ENCODE data around the gene AGAP1.

Gene AGAP1

DNA sequence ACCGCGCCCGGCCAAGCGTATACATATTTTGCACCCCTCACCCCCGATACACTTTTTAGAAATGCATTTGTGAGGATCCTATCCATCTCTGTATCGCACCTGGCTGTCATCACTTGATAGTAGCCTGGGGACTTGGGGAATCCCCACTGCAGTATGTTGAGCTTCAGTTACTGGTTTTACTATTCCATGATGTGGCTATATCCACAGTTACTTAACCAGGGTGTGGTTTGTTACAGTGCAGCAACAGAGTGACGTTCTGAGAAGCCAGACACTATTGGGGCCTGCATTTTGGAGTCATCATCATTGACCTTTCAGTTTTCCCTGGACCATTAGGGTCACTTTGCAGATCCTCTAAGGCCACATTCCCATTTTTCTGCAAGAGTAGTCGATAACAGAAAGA lies 212.7 kb downstream of the AGAP1 start:
- DNase-seq (ENCODE audit: low read depth in 2 of 3, low spot score in 1 of 3) = no peak

DNA sequence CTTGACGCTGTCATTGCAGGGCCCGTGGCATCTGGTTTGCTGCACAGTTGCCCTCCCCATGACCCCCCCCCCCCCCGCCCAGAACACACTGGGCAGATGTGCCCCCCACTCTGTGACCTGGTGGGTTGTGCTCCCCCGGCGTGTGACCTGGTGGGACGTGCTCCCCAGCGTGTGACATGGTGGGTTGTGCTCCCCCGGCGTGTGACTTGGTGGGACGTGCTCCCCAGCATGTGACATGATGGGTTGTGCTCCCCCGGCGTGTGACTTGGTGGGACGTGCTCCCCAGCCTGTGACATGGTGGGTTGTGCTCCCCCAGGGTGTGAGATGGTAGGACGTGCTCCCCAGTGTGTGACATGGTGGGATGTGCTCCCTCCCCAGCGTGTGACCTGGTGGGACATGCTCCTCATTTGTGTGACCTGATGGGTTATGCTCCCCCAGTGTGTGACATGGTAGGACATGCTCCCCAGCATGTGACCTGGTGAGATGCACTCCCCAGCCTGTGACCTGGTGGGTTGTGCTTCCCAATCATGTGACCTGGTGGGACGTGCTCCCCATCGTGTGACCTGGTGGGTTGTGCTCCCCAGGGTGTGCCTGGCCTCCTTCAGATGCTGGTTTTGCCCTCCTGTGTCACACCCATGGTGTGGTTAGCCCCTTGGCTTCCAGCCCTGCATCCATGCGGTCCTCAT lies 213.7 kb downstream of the AGAP1 start:
- DNase-seq (ENCODE audit: low read depth in 2 of 3, low spot score in 1 of 3) = no peak

DNA sequence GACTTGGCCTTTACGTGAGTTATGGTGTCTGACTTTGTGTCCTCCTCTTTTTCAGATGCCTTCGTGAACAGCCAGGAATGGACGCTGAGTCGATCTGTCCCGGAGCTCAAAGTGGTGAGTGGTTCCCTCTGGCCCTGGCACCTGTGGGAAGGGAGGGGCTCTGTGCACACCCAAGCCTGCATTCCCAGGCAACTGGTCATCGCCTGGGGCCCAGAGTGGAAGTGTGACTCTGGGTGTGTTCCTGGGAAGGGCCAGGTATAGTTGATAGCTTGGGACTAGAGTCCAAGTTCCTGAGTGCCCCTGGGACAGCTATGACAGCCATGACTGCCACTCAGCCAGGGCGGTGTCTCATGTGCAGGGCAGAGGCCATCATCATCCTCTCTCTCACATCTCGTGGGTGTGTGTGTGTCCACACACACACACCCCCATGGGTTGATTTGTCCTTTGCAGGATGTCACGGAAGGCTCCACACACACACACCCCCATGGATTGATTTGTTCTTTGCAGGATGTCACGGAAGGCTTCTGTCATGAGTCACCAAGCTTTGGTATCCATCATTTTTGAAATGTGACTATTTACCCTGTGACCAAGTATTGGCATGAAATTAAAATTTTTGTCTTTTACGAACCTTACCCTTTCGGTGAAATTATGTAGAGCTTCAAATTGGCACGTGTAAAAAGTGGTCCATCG lies 215.4 kb downstream of the AGAP1 start:
- no peak for DNase-seq (ENCODE audit: low read depth in 2 of 3, low spot score in 1 of 3)

DNA sequence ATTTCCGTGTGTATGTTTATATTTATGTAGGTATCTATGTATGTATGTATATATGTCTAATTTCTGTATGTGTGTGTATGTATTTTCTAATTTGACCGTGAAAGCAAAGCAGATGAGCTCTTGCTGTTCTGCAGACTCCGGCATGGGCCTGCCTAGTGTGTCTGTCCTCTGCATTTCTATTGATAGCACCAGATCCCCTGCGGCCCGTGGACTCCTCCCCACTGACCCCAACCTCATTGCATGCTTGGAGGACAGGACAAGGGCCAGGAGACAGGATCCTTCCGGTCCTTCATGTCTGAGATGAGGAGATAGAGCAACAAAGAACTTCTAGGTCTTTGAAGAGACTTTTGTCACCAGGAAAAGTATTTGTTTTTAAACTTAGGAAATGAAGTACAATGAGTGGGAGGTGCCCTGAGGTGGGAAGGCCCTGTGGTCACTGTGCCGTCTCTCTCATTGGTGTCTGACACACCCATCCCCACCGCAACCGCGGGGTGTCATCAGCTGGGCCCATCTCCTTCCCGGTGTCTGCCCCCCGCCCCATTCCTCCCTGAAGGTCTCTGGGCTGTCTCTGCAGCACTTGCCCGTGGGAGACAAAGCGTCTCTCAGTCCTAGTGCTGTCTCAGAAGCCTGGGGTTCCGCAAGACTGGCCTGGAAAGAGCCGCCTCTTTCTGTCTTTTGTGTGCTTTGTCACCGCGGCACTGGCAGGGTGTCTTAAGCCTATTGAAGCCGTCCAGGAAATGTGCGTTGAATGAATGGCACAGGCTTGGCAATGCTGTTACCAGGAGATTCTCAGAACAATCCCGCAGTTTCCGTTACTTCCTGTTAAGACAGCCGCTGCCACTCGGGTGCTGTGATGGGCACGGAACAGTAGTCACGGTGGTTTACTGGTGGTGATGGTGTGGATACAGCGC lies 216.4 kb downstream of the AGAP1 start:
- no peak for DNase-seq (ENCODE audit: low read depth in 2 of 3, low spot score in 1 of 3)

DNA sequence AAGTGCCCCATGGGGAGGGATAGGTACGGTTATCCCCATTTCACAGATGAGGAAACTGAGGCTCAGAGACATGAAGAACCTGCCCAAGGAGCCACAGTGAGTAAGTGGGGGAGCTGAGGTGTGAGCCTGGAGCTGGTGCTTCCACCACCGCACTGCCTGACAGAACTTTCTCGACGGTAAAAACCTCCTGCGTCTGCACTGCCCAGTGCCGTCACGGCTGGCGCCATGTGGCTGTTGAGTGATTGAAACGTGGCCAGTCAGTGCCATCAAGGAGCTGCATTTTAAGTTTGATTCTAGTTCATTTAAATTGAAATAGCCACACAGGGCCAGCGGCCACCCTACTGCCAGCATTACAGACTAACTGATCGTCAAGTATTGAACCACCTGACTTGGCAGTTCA lies 217.1 kb downstream of the AGAP1 start:
- no peak for DNase-seq (ENCODE audit: low read depth in 2 of 3, low spot score in 1 of 3)

DNA sequence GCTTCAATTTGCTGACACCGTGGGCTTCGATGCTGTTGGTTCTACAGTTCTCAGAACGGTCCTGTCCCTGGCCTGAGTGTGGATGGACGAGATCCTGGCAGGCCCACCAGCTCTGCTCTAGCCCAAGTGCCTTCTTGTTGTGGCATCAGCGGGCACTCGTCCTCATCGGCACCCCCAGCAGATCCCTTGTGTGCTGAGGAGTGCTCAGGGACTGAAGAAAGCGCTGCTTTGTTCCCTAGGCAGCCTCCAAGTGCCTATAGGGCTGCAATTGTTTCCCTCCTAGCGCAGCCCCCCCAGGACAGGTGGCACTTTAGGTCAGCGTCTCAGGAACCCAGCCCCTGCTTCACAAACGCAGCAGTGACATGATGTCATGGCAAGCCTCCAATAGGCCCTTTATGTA lies 217.7 kb downstream of the AGAP1 start:
- no peak for DNase-seq (ENCODE audit: low read depth in 2 of 3, low spot score in 1 of 3)

DNA sequence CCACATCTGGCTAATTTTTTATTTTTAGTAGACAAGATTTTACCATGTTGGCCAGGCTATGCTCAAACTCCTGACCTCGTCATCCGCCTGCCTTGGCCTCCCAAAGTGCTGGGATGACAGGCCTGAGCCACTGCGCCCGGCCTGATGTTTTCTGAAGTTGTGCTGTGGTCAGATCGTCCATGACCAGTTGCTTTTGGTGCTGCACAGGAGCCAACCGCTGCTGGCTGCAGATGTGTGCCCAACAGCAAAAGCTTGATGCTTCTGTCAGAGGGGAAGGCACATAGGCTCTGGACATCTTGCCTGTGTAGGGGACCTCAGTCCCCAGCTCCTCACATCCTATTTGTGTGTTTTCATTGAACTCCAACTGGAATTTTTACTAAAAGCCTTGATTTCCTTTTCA lies 218.3 kb downstream of the AGAP1 start:
- DNase-seq (ENCODE audit: low read depth in 2 of 3, low spot score in 1 of 3) = no peak

DNA sequence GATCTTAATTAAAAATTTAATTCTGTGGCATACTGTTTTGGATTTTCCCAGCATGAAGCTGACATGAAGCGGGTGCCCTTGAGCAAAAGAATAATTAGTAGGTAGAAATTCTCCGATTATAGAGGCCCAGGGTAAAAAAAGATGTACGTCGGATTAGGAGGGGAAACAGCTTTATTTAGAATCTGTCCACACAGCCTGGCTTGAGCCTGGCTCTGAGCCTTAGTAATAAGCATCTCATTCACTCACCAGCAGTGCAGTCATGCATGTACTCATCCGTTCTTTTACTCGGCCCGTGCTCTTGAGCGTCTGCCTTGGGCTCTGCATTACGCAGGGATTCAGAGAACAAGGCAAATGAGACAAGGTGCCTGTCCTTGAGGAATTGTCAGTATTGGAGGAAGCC lies 219.3 kb downstream of the AGAP1 start:
- no peak for DNase-seq (ENCODE audit: low read depth in 2 of 3, low spot score in 1 of 3)

DNA sequence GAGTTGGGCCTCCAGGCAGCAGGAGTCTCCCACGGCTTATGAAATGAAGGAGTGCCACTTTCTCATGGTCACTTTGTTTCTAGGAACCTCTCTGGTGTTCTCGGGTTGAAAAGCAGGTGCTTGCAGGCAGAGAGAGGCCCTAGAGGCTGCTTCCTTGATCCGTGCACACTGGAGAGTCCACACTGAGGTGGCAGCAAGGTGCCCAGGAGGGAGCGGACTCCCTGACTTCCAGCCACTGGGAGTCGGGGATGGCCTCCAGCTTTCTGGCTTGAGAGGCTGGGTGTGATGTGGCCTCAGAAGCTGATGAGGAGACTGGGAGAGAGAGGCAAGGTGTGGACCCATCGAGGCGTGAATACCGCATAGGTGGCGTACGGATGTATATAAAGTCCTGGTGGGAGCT lies 221.8 kb downstream of the AGAP1 start:
- DNase-seq (ENCODE audit: low read depth in 2 of 3, low spot score in 1 of 3) = no peak

DNA sequence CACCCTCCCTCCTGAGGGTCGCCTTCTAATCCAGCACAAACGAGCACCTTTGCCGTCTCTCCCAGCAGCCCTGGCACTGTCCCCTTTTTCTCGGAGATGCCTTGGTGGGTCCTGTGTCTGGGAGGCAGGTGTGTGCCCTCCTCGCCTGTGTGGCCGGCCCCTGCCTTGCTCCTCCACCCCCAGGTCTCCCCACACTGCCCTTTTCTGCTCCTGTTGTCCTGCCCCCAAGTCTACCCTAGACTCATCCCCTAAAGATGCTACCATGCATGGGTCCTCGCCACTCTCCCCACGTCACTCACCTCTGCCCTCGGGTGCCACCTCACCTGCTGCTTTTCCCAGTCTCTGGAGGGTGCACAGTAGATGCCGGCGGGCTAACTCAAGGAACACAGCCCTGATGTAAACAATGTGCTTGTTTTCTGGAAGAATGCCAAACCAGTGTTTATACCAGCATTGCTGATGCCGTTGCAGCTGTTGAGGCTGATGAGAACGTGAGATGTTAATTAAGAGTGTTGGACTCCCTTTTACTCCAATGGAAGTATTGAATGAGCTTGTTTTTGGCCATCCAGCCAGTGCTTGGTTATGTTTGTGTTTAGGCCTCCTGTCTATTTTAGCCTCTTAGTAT lies 223.1 kb downstream of the AGAP1 start:
- DNase-seq (ENCODE audit: low read depth in 2 of 3, low spot score in 1 of 3) = no peak

DNA sequence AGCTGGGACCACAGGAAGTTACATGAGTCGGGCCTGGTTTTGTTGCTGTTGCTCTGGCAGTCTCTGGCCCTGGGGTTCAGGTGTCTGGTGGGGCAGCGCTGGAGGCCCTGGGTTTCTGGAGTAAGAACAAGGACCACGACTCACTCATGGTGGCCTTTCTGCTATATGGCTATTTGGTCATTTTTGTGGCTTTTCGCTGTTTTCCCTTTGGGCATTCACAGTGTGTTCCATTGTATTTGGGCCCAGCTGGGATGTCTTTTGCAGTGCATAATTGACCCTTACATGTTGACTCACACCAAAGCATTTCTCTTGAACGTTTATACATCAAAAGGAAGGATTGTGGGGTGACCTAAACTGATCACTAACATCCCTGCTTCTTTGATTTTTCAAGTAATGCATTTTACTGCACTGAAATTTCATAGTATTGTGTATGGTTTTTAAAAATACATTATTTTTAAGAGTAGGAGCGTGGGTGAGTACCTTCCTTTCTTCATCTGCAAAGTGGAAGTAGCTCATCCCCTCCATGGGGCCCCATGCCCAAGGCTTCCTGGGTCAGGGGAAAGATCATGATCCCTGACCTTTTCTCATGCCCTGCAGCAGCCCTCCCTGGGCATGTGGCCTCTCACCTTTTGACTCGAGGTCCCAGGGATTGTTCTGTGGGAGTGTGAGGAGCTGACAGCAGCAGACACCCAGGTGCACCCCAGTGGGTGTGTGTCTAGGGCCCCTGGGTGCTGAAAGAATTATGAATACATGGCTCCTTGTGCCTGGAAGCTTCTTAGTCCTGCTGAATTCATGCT lies 225.5 kb downstream of the AGAP1 start:
- no peak for DNase-seq (ENCODE audit: low read depth in 2 of 3, low spot score in 1 of 3)

DNA sequence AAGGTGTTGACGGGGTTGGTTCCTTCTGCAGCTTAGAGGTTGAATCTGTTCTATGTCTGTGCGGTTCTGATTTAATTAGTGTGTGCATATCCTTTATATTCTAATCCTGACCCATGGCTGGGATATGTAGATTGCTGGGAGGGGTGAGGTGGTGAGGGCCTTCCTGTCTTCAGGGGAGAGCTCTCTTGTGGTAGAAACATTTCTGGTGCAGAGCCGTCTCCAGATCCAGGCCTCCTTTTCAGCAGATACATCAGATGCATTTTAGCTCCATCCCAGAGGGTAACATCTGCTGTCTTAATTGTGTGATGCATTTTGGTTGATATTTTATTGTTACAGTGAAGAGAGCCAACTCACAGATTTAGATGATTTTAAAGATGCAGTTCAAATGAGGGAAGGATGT lies 227.8 kb downstream of the AGAP1 start:
- DNase-seq (ENCODE audit: low read depth in 2 of 3, low spot score in 1 of 3) = no peak

DNA sequence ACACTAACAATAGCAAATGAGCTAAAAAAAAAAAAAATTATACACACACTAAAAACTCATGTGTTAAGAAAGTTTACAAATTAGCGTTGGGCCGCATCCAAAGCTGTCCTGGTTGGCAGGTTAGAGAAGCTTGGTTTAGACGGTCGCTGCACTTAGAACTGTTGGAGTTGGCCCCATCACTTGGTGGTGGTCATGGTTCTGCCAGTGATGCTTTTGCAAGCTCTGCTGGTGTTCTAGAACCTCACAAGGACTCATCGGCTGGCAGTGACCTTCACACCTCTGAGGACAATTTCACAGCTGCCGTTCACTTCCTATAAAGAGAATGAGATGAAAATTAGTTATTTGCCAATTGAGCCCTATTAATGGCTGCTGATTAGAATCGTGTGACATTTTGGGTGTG lies 229.0 kb downstream of the AGAP1 start:
- no peak for DNase-seq (ENCODE audit: low read depth in 2 of 3, low spot score in 1 of 3)

DNA sequence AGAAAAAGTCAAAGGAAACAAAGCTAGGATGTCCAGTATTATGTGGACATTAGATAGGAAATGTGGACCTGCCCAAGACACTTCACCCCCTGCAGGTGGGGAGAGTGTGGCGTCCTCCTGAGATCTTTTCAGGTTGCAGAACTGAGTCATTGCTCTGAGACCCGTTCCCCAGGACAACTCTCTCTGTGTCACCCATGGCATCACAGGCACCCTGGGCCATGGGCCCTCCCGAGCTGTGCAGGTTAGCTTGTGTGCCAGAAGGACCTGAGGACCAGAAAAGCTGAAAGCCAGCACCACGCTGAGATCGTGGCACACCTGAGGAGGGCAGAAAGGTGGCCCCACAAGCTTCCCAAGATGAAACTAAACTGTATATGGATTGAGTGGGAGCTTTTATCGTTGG lies 229.5 kb downstream of the AGAP1 start:
- no peak for DNase-seq (ENCODE audit: low read depth in 2 of 3, low spot score in 1 of 3)

DNA sequence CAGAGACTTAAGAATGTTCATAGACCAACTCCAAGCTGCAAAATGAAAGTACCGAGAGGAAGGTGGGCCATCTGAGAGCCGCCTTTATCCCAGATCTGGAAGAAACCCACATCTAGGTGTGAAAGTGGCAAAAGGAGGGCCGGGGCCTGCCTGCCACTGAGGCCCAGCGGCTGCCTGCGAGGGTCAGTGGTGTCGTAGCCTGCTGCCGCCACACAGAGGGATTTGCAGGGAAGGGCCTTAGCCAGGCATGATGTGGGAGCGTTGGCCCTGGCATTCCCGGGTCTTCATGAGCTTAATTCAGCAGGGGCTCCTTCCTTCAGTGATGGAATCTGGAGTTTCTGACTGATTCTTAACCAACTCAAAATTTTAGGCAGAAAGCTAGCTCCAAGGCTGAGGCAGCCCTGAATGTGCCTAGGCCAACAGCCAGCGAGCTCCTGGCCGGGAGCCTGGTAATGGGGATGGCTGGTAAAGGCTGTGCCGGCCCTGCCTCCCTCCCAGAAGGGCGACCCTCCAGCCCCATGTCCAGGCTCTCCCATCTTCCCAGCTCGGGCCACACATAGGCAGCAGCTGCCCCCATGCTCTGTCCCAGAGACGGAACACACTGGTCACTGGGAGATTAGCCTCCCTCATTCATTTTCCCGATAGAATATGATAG lies 230.1 kb downstream of the AGAP1 start:
- no peak for DNase-seq (ENCODE audit: low read depth in 2 of 3, low spot score in 1 of 3)

DNA sequence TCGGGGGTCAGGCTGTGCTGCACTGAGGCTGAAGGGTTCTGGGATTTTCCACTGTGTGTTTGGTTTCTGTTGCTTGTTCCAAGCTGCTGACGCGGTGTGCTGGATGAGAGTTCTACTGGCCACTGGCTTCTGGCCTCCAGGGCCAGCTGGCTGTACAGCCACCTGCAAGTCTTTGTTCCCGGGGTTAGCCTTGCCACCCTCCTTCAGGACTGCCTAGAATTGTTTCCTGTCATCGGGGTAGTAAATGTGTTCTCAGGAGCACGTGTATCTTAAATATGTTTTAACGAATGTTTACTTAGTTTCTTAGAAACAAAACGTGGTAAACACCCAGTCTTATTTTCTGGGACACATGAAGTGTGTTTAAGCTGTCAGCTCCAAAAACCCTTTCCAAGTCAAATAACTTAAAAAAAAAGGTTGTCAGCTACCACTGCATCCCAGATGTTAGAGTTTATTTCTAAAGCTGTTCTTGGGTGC lies 231.2 kb downstream of the AGAP1 start:
- no peak for DNase-seq (ENCODE audit: low read depth in 2 of 3, low spot score in 1 of 3)

DNA sequence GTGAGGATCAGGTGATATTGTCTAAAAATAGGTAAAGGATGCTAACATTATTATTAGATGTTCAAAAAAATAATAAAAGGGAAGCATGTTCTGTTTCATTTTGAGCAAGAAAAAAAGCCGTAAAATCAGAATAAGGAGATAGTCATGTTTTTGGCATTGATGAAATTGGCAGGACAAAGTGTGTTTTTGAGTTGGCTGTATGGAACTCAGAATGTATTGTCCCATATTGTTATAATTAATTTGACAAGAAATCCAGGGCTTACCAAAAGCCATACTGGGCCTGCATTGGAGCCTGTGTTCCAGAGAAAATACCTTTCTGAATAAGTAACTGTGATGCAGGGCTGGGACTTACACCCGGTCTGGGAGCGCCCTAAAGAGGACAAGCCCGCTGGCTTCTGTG lies 232.0 kb downstream of the AGAP1 start:
- no peak for DNase-seq (ENCODE audit: low read depth in 2 of 3, low spot score in 1 of 3)

DNA sequence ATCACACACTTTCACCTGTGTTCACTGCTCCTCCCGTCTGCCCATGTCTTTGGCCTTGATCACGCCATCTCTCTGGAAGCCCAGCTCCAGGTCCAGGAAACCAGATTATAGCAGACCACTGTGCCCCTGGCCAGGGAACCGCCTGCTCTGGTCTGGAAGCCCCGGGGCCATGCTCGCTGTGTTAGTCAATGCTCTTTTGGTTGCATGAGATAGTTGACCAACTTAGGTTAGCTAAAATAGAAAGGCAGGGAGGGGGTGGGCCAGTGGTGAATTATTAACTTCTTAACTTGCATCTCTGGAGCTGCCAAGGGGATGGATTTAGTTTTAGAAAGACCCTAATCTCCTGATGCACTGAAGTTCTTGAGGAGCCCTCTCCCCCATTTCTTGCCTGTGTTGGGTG lies 232.7 kb downstream of the AGAP1 start:
- no peak for DNase-seq (ENCODE audit: low read depth in 2 of 3, low spot score in 1 of 3)

DNA sequence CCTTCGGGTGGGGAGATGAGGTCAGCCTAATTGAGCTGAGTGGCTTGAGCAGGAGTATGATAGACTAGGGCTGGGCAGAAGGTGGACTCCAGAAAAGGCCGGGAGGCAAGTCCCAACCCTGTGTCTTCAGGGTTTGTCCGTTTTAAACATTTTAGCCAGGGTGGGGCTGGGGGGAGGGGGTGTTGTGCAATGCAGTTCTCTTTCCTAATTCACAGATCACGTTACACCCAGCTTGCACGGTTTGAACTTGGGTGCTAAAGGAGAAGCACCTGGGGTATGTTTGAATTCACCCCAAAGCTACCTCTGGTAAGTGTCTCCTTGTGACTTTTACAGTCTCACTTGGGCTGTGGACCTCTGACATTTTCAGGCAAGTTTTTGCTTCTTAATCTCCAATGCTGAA lies 233.3 kb downstream of the AGAP1 start:
- DNase-seq (ENCODE audit: low read depth in 2 of 3, low spot score in 1 of 3) = no peak
